22Rv1 (cell line): ENCODE results near the gene HIVEP3.

Experiments used
- H3K27ac ChIP-seq: fragments of 450-650 bp; 2 replicates; pipeline ENCODE4 v1.5.1; 2017
- CTCF ChIP-seq: fragments of 450-650 bp; IDR thresholded peaks from 2 replicates; pipeline ENCODE4 v1.5.1; 2017; ENCODE audit warnings: mild to moderate bottlenecking
- ZFX ChIP-seq: fragments of 450-650 bp; IDR thresholded peaks from 2 replicates; pipeline ENCODE4 v1.6.1; 2017; ENCODE audit warnings: antibody characterized with exemption, borderline replicate concordance

Gene HIVEP3

GRCh38 chr1:41716188-41717130 is 202.3 kb downstream of the HIVEP3 start:
- TF ChIP-seq ZFX, result no peak
- no peak for TF ChIP-seq CTCF
- no peak overlapping the region for H3K27ac ChIP-seq

- TF ChIP-seq ZFX (no peak), CTCF (no peak)
- H3K27ac ChIP-seq, result no peak overlapping the region
Measured at GRCh38 chr1:41715441-41716095, 203.2 kb downstream of the HIVEP3 start.

GRCh38 chr1:41714638-41715389 is 203.9 kb downstream of the HIVEP3 start:
- no peak for TF ChIP-seq CTCF
- TF ChIP-seq ZFX, result no peak
- no peak overlapping the region for H3K27ac ChIP-seq

GRCh38 chr1:41713557-41714327 is 205.0 kb downstream of the HIVEP3 start:
- no peak for TF ChIP-seq ZFX
- TF ChIP-seq CTCF, result no peak
- H3K27ac ChIP-seq, result no peak overlapping the region

- no peak overlapping the region for H3K27ac ChIP-seq
Measured at GRCh38 chr1:41713141-41713540, 205.6 kb downstream of the HIVEP3 start.

More at GRCh38 chr1:41713141-41713540, 205.6 kb downstream of the HIVEP3 start:
- no peak for TF ChIP-seq CTCF
- TF ChIP-seq ZFX, result no peak
